Natural killer cell treated with Interleukin-12 subunit alpha and Interleukin-12 subunit beta and Interleukin-15 and Interleukin-18, amount 100 ng/mL, for 72 hours (primary cell): ENCODE data around the gene HES7. TPM values are rescaled to one million over a fixed set of nuclear protein-coding genes. Genes with fewer than 3 reads are reported as not detected.

Experiments
- ATAC-seq, 2 donors: fragments of 150-1000 bp; cut with Tn5 transposase in 1 of 2; sonication (Bioruptor Pico), chemical (Tn5 transposase) in 1 of 2; 2 replicates each; pipeline ENCODE4 v1.10.0; 2021
- DNase-seq: peaks from one replicate; pipeline ENCODE4 v3.0.0; 2022; ENCODE audit warnings: low spot score
- H3K27ac Mint-ChIP-seq, 2 donors: 1 replicate in 1 of 2; 2 replicates in 1 of 2; pipeline ENCODE4 v1.8.0; 2022; ENCODE audit warnings: mixed read lengths in 2 of 2, mild to moderate bottlenecking in 1 of 2, moderate library complexity in 1 of 2
- H3K27me3 Mint-ChIP-seq, 2 donors: 1 replicate in 1 of 2; 2 replicates in 1 of 2; pipeline ENCODE4 v1.8.0; 2022; ENCODE audit warnings: mixed read lengths in 2 of 2
- H3K36me3 Mint-ChIP-seq: one replicate; pipeline ENCODE4 v1.8.0; 2022; ENCODE audit warnings: mixed read lengths
- H3K4me1 Mint-ChIP-seq, 2 donors: 1 replicate in 1 of 2; 2 replicates in 1 of 2; pipeline ENCODE4 v1.8.0; 2022; ENCODE audit warnings: low read depth in 2 of 2, mixed read lengths in 2 of 2, mild to moderate bottlenecking in 1 of 2
- H3K4me3 Mint-ChIP-seq: one replicate; pipeline ENCODE4 v1.8.0; 2022; ENCODE audit warnings: mixed read lengths
- H3K9me3 Mint-ChIP-seq: 2 replicates; pipeline ENCODE4 v1.8.0; 2022; ENCODE audit warnings: mixed read lengths
- total RNA-seq, 2 donors: library from RNA; stranded (reverse); gene quantifications; one replicate each; pipeline ENCODE4 v1.2.3, GENCODE V29; 2022

HES7 gene
- total RNA-seq, 2 donors from 2014 or later, result not detected

GRCh38 chr17:8151641-8152111 lies 27.8 kb upstream of the HES7 start:
- ATAC-seq (no peak), DNase-seq (no peak)
- Mint-ChIP-seq H3K27ac (peak overlapping the region in 1 of 2 donors; percentile 89), H3K4me1 (peaks cover 7 to 34% of the 10 kb centered on the region in 2 donors), H3K36me3 (no peaks in the 10 kb centered on the region), H3K27me3 (no peaks in the 10 kb centered on the region), H3K9me3 (no peaks in the 10 kb centered on the region), H3K4me3 (no peak overlapping the region)

GRCh38 chr17:8151120-8151640 lies 27.3 kb upstream of the HES7 start:
- Mint-ChIP-seq H3K9me3 (no peaks in the 10 kb centered on the region), H3K4me1 (peaks cover 7 to 34% of the 10 kb centered on the region in 2 donors), H3K27me3 (no peaks in the 10 kb centered on the region), H3K27ac (peak overlapping the region in 1 of 2 donors; percentile 89), H3K36me3 (no peaks in the 10 kb centered on the region), H3K4me3 (no peak overlapping the region)
- ATAC-seq (peak; percentile 71 to 77), DNase-seq (peak; percentile 91)

- Mint-ChIP-seq H3K27ac (peak overlapping the region in 1 of 2 donors; percentile 21), H3K9me3 (no peaks in the 10 kb centered on the region), H3K27me3 (no peaks in the 10 kb centered on the region), H3K36me3 (no peaks in the 10 kb centered on the region), H3K4me1 (peaks cover 7 to 34% of the 10 kb centered on the region in 2 donors), H3K4me3 (no peak overlapping the region)
- ATAC-seq, result no peak
- no peak for DNase-seq
Measured at GRCh38 chr17:8150194-8151119, 26.6 kb upstream of the HES7 start.

- H3K9me3 Mint-ChIP-seq, result no peaks in the 10 kb centered on the region
- DNase-seq (no peak), ATAC-seq (no peak)
- no peaks in the 10 kb centered on the region for H3K27me3 Mint-ChIP-seq
- no peaks in the 10 kb centered on the region for H3K36me3 Mint-ChIP-seq
- H3K4me3 Mint-ChIP-seq, result peak overlapping the region; percentile 30
- peak overlapping the region in 1 of 2 donors; percentile 21 for H3K27ac Mint-ChIP-seq
- peaks cover 7 to 34% of the 10 kb centered on the region in 2 donors for H3K4me1 Mint-ChIP-seq
Measured at GRCh38 chr17:8149419-8150193, 25.7 kb upstream of the HES7 start.

- no peak overlapping the region for H3K27ac Mint-ChIP-seq
- no peaks in the 10 kb centered on the region for H3K36me3 Mint-ChIP-seq
- H3K9me3 Mint-ChIP-seq, result no peaks in the 10 kb centered on the region
- H3K27me3 Mint-ChIP-seq, result no peaks in the 10 kb centered on the region
- H3K4me1 Mint-ChIP-seq, result peaks cover 7 to 26% of the 10 kb centered on the region in 2 donors
- ATAC-seq (no peak), DNase-seq (no peak)
- no peak overlapping the region for H3K4me3 Mint-ChIP-seq
Measured at GRCh38 chr17:8148560-8148959, 24.7 kb upstream of the HES7 start.

- H3K36me3 Mint-ChIP-seq, result no peaks in the 10 kb centered on the region
- no peaks in the 10 kb centered on the region for H3K27me3 Mint-ChIP-seq
- no peak for ATAC-seq
Measured at GRCh38 chr17:8147805-8148404, 24.0 kb upstream of the HES7 start.

GRCh38 chr17:8147141-8147804 lies 23.4 kb upstream of the HES7 start:
- no peaks in the 10 kb centered on the region for H3K36me3 Mint-ChIP-seq
- H3K27me3 Mint-ChIP-seq, result no peaks in the 10 kb centered on the region
- H3K4me1 Mint-ChIP-seq, result peaks cover 7 to 14% of the 10 kb centered on the region in 2 donors
- no peak overlapping the region for H3K27ac Mint-ChIP-seq
- H3K9me3 Mint-ChIP-seq, result no peaks in the 10 kb centered on the region
- DNase-seq (no peak), ATAC-seq (no peak)
- no peak overlapping the region for H3K4me3 Mint-ChIP-seq

More at GRCh38 chr17:8147805-8148404, 24.0 kb upstream of the HES7 start:
- DNase-seq, result no peak
- no peak overlapping the region for H3K27ac Mint-ChIP-seq
- H3K9me3 Mint-ChIP-seq, result no peaks in the 10 kb centered on the region
- peaks cover 7 to 20% of the 10 kb centered on the region in 2 donors for H3K4me1 Mint-ChIP-seq
- no peak overlapping the region for H3K4me3 Mint-ChIP-seq

GRCh38 chr17:8146381-8147140 lies 22.7 kb upstream of the HES7 start:
- Mint-ChIP-seq H3K4me3 (no peak overlapping the region), H3K4me1 (peaks cover 3 to 8% of the 10 kb centered on the region in 2 donors), H3K9me3 (no peaks in the 10 kb centered on the region), H3K36me3 (no peaks in the 10 kb centered on the region), H3K27me3 (no peaks in the 10 kb centered on the region), H3K27ac (no peak overlapping the region)
- DNase-seq (no peak), ATAC-seq (no peak)

GRCh38 chr17:8145811-8146210 lies 21.9 kb upstream of the HES7 start:
- H3K36me3 Mint-ChIP-seq, result no peaks in the 10 kb centered on the region
- no peak overlapping the region for H3K27ac Mint-ChIP-seq
- no peaks in the 10 kb centered on the region for H3K27me3 Mint-ChIP-seq
- no peaks in the 10 kb centered on the region for H3K9me3 Mint-ChIP-seq
- peaks cover 0 to 5% of the 10 kb centered on the region in 2 donors for H3K4me1 Mint-ChIP-seq
- no peak overlapping the region for H3K4me3 Mint-ChIP-seq
- no peak for ATAC-seq
- no peak for DNase-seq

GRCh38 chr17:8144401-8145231 lies 20.7 kb upstream of the HES7 start:
- Mint-ChIP-seq H3K27me3 (no peaks in the 10 kb centered on the region), H3K9me3 (no peaks in the 10 kb centered on the region), H3K27ac (no peak overlapping the region), H3K4me3 (no peak overlapping the region), H3K4me1 (no peaks in the 10 kb centered on the region), H3K36me3 (no peaks in the 10 kb centered on the region)
- no peak for DNase-seq
- no peak for ATAC-seq

- no peaks in the 10 kb centered on the region for H3K36me3 Mint-ChIP-seq
- no peak overlapping the region for H3K27ac Mint-ChIP-seq
- no peak overlapping the region for H3K4me3 Mint-ChIP-seq
- no peaks in the 10 kb centered on the region for H3K27me3 Mint-ChIP-seq
- ATAC-seq (no peak), DNase-seq (no peak)
- no peaks in the 10 kb centered on the region for H3K9me3 Mint-ChIP-seq
- H3K4me1 Mint-ChIP-seq, result no peaks in the 10 kb centered on the region
Measured at GRCh38 chr17:8143581-8144400, 19.9 kb upstream of the HES7 start.
